NB4 (cell line): ENCODE data around the gene NBEA.
A peak's percentile ranks its signal among the peaks of the same experiment; 100 is the strongest.

Source experiments
- DNase-seq: peaks from one replicate; pipeline ENCODE4 v3.0.0; 2010; ENCODE audit warnings: low read depth
- H3K4me3 ChIP-seq: one replicate; pipeline ENCODE4 v1.5.1; 2011; ENCODE audit warnings: mild to moderate bottlenecking, low read depth, low read length, moderate library complexity
- CTCF ChIP-seq: IDR thresholded peaks from one replicate; pipeline ENCODE4 v1.5.1; 2012; ENCODE audit warnings: low read depth, low read length
- MAX ChIP-seq: IDR thresholded peaks from 2 replicates; pipeline ENCODE4 v1.6.1; 2011; ENCODE audit warnings: low read depth, low read length
- MYC ChIP-seq: IDR thresholded peaks from 2 replicates; pipeline ENCODE4 v1.6.1; 2011; ENCODE audit warnings: low read depth, low read length
- POLR2A ChIP-seq: IDR thresholded peaks from 2 replicates; pipeline ENCODE4 v1.6.1; 2011; ENCODE audit warnings: mild to moderate bottlenecking; ENCODE audit not compliant: insufficient read length; ENCODE audit errors: extremely low read depth

Gene NBEA

GRCh38 chr13:35225159-35225558, 283.1 kb downstream of the NBEA start:
- TF ChIP-seq MAX (no peak), CTCF (no peak)
- no peak for DNase-seq
- no peak overlapping the region for H3K4me3 ChIP-seq

GRCh38 chr13:35225582-35225981, 283.5 kb downstream of the NBEA start:
- no peak for DNase-seq
- TF ChIP-seq MAX, result no peak
- TF ChIP-seq MYC, result no peak
- H3K4me3 ChIP-seq, result no peak overlapping the region

GRCh38 chr13:35228536-35228935, 286.5 kb downstream of the NBEA start:
- TF ChIP-seq CTCF (no peak), MYC (no peak), MAX (no peak), POLR2A (no peak)
- H3K4me3 ChIP-seq, result no peak overlapping the region
- no peak for DNase-seq

- TF ChIP-seq CTCF, result no peak
- TF ChIP-seq POLR2A, result no peak
- TF ChIP-seq MYC, result no peak
- TF ChIP-seq MAX, result no peak
- no peak overlapping the region for H3K4me3 ChIP-seq
- DNase-seq, result no peak
These were observed 289.4 kb downstream of the NBEA start for GRCh38 chr13:35231426-35231825.

- DNase-seq, result no peak
- no peak overlapping the region for H3K4me3 ChIP-seq
- TF ChIP-seq CTCF, result no peak
- TF ChIP-seq POLR2A, result no peak
- no peak for TF ChIP-seq MYC
- no peak for TF ChIP-seq MAX
These were observed 296.2 kb downstream of the NBEA start for GRCh38 chr13:35238274-35238673.

GRCh38 chr13:35252536-35253205, 310.6 kb downstream of the NBEA start:
- TF ChIP-seq POLR2A, result no peak
- TF ChIP-seq CTCF, result no peak
- no peak for TF ChIP-seq MYC
- no peak for TF ChIP-seq MAX
- peak; percentile 8 for DNase-seq

More at GRCh38 chr13:35252536-35253205, 310.6 kb downstream of the NBEA start:
- H3K4me3 ChIP-seq, result no peak overlapping the region
